SK-MEL-5 (cell line): ENCODE results near the gene GRAMD2B. TPM values are rescaled to one million over a fixed set of nuclear protein-coding genes. Genes with fewer than 3 reads are reported as not detected.
"Not testable (repeated sequence)": the region's sequence is repeated elsewhere in the genome, so short reads cannot be mapped to it uniquely, and the experiment has no call there.

ENCODE experiments used
- DNase-seq: peaks from one replicate; pipeline ENCODE4 v3.0.0-alpha.2; 2016; ENCODE audit warnings: low read depth, low spot score
- in situ Hi-C: cut with HindIII; loops from 2 replicates; pipeline ENCODE4 v1.10.0; 2016; ENCODE audit warnings: low sequenced_read_pairs, high pct_unique_total_duplicates, low pct_unique_long_range_greater_than_20kb
- polyA plus RNA-seq, 2 experiments: library from polyadenylated mRNA; depleted of rRNA; stranded (reverse); fragments of >200 nt; gene quantifications; 2 replicates each; pipeline ENCODE4 v1.2.3, GENCODE V29; 2015
- total RNA-seq: library from RNA; depleted of rRNA; stranded (reverse); fragments of >200 nt; shearing (Covaris generic); gene quantifications from 2 replicates; pipeline ENCODE4 v1.2.3, GENCODE V29; 2014; rRNA removed

The GRAMD2B gene, protein sequence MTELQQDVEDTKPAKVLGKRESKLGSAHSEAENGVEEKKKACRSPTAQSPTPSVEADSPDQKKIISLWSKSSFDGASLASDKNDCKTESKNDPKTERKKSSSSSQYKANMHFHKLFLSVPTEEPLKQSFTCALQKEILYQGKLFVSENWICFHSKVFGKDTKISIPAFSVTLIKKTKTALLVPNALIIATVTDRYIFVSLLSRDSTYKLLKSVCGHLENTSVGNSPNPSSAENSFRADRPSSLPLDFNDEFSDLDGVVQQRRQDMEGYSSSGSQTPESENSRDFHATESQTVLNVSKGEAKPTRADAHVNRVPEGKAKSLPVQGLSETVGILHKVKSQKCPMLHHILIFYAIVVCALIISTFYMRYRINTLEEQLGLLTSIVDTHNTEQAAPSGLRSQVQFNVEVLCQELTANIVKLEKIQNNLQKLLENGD
- 3.2 and 6.7 TPM in 2 replicates for total RNA-seq
- polyA plus RNA-seq (2015; cell fraction: cytosol; rRNA removed): 4.8 and 7.3 TPM in 2 replicates
- 3.0 and 15.2 TPM in 2 replicates for polyA plus RNA-seq (2015; cell fraction: nucleus; rRNA removed)

GRCh38 chr5:126422994-126423788 is at the start of gene GRAMD2B:
GRAMD2B (plus strand) TSS chr5:126423409; CDS start chr5:126423607, 198 bp downstream.
- in situ Hi-C loops: no loop called here
- DNase-seq: peak; percentile 64

DNA sequence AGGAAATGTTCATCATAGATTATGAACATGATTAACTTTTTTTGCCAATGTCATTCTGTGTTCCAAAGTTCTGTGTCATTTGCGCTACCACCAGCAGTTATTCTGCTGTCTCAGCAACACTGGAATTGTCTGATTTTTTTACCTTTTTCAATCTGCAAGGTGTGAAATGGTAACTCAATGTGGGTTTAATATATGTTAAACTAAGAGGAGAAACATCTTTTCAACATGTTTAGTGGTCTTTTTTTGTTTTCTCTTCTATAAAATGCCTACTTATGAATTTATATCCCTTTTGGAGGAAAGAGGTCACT is 49.1 kb upstream of the GRAMD2B start:
- in situ Hi-C loops: no loop called here
- no peak for DNase-seq

GRCh38 chr5:126376443-126376842 is 46.8 kb upstream of the GRAMD2B start:
- in situ Hi-C loops: no loop called here
- DNase-seq: no peak

- in situ Hi-C loops: no loop called here
- no peak for DNase-seq
These were observed 45.8 kb upstream of the GRAMD2B start for GRCh38 chr5:126377424-126377823.

DNA sequence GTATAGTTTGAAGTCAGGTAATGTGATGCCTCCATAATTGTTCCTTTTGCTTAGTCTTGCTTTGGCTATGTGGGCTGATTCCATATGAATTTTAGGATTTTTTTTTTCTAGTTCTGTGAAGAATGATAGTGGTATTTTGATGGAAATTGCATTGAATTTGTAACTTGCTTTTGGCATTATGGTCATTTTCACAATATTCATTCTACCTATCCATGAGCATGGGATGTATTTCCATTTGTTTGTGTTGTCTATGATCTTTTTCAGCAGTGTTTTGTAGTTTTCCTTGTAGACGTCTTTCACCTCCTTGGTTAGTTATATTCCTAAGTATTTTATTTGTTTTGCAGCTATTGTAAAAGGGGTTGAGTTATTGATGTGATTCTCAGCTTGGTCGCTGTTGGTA is 42.9 kb upstream of the GRAMD2B start:
- in situ Hi-C loops, DNase-seq: not testable (repeated sequence)

DNA sequence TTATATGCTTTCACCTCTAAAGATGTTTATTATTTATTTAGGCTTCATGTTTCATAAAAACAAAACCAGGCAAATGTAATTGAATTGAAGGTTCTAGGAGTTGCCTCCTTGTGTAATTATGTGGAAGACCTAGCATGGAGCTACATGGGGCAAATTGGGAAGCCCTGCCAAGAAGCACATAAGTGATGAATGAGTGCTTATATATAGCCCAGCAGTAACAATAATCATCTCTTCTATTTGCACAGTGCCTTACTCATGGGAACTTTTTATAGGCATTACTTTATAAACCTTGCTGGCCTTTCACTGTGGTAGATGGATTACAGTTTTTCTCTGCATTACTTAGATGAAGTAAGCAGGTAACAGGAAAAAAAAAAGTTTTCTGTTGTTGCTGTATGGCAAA is 40.0 kb upstream of the GRAMD2B start:
- DNase-seq: peak; percentile 10
- in situ Hi-C loops: no loop called here

DNA sequence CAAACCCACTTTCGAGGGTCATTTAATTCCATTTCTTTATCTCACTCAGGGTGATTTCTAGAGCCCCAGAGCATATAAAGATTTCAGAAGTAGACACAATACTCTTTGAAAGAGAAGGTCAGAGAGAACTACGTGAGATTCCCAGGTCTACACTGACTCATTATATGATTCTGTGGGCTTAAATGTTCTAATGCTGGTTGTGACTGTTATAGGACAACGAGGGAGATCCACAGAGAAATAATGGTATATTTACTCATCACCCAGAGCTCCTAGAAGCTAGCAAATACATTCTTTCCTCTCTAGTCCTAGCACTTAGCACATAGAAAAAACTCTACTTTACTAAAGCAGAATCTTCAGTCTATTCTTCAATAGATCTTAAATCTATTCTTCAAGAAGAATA is 39.4 kb upstream of the GRAMD2B start:
- in situ Hi-C loops: no loop called here
- DNase-seq: no peak

DNA sequence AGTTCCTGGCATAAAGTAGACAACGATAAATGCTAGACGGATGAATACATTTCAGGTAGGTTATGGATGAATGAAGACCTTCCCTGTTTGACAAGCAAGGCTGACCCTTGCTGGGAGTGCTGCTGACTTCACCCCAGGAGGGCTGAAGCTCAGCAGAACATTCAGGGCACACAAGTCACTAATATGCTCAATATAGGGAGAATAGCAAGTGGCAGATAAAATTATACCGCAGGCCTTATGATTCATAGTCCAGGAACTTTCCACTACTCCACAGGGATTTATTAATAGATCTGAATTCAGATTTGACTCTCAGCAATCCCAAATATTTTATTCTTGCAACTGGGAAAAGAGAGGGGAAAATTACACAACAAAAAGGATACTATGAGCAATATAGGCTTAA is 38.2 kb upstream of the GRAMD2B start:
- DNase-seq: no peak
- in situ Hi-C loops: no loop called here

DNA sequence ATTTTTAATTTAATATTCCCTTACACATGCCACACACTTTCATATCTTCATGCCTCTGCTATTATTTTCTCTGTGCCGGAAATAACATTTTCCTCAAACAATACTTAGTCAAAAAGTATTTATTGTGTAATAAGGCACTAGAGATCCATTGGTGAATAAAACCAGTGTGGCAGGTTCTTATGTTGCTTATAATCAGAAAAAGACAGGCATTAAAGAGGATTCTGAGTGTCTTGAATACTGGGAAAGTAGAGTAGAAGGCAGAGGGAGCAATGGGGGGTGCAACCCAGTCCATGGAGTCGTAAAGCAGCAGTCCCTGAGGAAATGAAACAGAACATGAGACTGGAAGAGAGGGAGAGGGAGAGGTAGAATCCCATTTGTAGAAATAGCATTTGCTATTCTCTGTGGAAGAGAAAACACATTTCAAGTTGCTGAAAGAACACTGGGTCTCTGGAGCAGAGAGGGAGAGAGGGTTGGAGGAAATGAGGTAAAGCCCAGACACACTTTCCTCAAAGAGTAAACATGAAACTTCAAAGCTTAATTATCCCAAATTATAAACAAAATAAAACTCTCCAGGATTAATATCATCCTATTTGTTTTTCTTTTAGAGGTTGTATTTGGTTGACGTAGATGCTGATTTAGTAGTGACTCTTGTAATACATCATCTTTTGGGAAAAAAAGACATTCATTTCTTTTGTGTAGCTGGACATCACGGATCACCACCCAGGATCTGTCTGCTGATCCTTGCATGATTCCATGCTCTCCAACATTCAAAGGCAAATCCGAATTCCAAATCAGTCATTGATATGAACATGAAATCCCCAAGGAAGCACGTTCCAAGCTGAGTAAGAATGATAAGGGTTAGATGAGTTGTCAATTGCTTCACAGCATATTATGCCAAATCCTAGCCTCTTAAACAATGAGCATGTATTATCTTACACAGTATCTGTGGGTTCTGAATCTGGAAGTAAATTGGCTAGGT is 37.4 kb upstream of the GRAMD2B start:
- no peak for DNase-seq
- in situ Hi-C loops: no loop called here

DNA sequence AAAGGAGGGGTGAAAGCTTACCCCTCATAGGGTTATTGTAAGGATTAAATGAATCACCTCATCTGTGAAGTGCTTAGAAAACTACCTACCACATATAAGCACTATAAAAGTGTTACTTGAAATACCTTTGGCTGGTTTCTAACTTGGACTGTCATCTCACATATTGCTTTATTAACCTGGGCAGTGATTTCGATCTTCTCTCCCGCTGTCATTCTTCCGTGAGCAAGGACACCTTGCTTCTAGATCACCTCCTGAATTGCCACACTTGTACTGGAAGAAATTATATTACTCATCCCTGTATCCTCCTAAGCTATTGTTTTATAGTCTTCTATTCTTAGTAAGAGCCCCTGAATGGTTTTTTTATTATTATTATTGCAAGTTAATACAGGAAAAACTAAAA is 34.0 kb upstream of the GRAMD2B start:
- in situ Hi-C loops: no loop called here
- no peak for DNase-seq

DNA sequence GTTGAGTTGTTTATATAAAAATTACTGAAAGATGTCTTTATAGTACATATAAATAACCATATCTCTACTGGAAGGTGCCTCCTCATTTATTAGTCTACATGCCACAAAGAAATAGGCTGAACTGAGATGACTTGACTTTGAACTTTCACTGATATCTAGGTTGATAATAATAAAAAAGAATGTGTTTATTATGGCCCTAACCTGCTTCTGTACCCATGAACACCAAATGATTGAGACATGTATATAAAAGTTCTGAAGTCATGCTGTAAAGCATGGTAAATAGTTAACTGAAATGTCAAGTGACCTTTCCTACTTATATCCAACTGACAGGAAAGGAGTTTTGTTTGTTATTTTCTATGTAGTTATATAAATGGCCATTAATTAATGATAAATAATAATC is 33.2 kb upstream of the GRAMD2B start:
- DNase-seq: no peak
- in situ Hi-C loops: no loop called here

- in situ Hi-C loops: no loop called here
These were observed 31.8 kb upstream of the GRAMD2B start for GRCh38 chr5:126391386-126391785.

GRCh38 chr5:126394211-126394788 is 28.9 kb upstream of the GRAMD2B start:
- in situ Hi-C loops: no loop called here
- DNase-seq: no peak

More at GRCh38 chr5:126391386-126391785, 31.8 kb upstream of the GRAMD2B start:
- no peak for DNase-seq

GRCh38 chr5:126395198-126395597 is 28.0 kb upstream of the GRAMD2B start:
- DNase-seq: peak; percentile 5
- in situ Hi-C loops: no loop called here

GRCh38 chr5:126395605-126396004 is 27.6 kb upstream of the GRAMD2B start:
- no peak for DNase-seq
- in situ Hi-C loops: no loop called here

- in situ Hi-C loops, DNase-seq: not testable (repeated sequence)
These were observed 26.5 kb upstream of the GRAMD2B start for GRCh38 chr5:126396721-126397120.

DNA sequence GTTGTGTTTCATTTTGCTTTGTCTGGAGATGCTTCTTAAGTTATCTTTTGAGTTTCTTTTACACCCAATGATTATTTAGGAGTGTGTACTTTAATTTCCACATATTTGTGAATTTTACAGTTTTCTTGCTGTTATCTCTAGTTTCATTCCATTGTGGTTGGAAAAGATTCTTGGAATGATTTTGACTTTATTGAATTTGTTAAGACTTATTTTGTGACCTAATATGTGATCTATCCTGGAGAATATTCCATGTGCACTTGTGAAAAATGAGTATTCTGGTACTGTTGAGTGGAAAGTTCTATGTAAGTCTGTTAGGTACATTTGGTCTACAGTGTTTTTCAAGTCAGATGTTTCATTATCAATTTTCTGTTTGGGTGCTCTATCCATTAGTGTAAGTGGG is 24.4 kb upstream of the GRAMD2B start:
- in situ Hi-C loops: no loop called here
- no peak for DNase-seq
